ENCODE data around the gene MAD2L1.

Gene MAD2L1

DNA sequence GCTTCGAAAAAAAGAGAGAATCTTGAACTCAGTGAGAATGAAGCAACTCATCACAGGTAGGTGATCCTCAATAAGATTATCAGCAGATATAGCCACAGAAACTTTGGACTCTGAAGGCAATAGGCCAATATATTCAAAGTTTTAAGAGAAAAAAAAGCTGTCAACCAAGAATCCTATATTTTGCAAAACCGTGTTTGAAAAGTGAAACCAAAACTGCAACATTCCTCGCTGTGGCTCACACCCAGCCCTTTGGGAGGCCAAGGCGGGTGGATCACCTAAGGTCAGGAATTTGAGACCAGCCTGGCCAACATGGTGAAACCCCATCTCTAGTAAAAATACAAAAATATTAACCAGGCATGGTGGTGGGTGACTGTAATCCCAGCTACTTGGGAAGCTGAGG lies 22.8 kb downstream of the MAD2L1 start:
- Mint-ChIP-seq H3K9me3 (ENCODE audit: low read depth) (peaks cover 5% of the 10 kb centered on the region), H3K27ac (no peak overlapping the region), H3K4me3 (no peak overlapping the region), H3K4me1 (ENCODE audit: low read depth) (no peaks in the 10 kb centered on the region), H3K36me3 (peaks cover 3% of the 10 kb centered on the region), H3K27me3 (no peaks in the 10 kb centered on the region)

GRCh38 chr4:120037411-120037810 lies 29.2 kb downstream of the MAD2L1 start:
- Mint-ChIP-seq H3K4me1 (ENCODE audit: low read depth) (no peaks in the 10 kb centered on the region), H3K4me3 (no peak overlapping the region), H3K36me3 (no peaks in the 10 kb centered on the region), H3K9me3 (ENCODE audit: low read depth) (no peaks in the 10 kb centered on the region), H3K27me3 (peaks cover 12% of the 10 kb centered on the region), H3K27ac (no peak overlapping the region)

DNA sequence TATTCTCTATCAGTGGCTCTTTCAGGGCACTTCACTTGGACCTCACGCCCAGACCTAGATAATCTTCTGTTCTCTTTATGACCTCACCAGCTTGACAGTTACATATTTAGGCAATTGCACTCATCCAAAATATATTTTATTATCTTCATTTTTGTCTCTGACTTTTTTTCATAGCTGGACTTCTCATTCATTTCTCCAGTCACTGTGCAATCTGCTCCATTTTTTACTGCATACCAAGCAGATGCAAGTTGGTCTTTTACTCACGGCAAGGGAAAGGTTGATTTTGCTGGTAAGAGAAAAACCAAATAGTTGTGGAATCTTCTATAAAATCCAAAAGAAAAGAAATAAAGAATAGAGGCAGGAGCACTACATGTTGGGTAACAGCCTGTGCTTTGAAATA lies 31.7 kb downstream of the MAD2L1 start:
- Mint-ChIP-seq H3K9me3 (ENCODE audit: low read depth) (no peaks in the 10 kb centered on the region), H3K27me3 (peaks cover 18% of the 10 kb centered on the region), H3K4me1 (ENCODE audit: low read depth) (no peaks in the 10 kb centered on the region), H3K36me3 (no peaks in the 10 kb centered on the region), H3K27ac (no peak overlapping the region), H3K4me3 (no peak overlapping the region)

DNA sequence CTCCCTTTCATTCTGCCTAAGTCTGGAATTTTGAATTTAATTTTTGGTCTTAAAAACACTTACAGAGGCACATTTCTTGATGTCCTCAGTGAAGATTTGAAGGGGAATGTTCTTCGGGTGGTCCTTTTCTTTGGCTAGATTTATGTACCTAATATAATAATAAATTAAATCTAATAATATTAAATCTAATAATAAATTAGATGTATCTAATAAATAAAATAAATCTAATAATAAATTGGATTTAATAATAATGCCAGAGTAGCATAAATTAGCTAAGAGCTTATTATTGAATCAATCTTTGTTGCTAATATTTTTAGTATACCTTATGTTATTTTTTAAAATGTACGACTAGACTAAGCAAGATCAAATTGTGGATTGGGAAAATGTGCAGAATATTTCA lies 39.8 kb downstream of the MAD2L1 start:
- Mint-ChIP-seq H3K4me3 (no peak overlapping the region), H3K9me3 (ENCODE audit: low read depth) (no peaks in the 10 kb centered on the region), H3K4me1 (ENCODE audit: low read depth) (no peaks in the 10 kb centered on the region), H3K27ac (no peak overlapping the region), H3K27me3 (peaks cover 10% of the 10 kb centered on the region), H3K36me3 (no peaks in the 10 kb centered on the region)

GRCh38 chr4:120025516-120025915 lies 41.1 kb downstream of the MAD2L1 start:
- H3K27ac Mint-ChIP-seq = no peak overlapping the region
- H3K36me3 Mint-ChIP-seq = no peaks in the 10 kb centered on the region
- H3K4me1 Mint-ChIP-seq (ENCODE audit: low read depth) = no peaks in the 10 kb centered on the region
- no peaks in the 10 kb centered on the region for H3K9me3 Mint-ChIP-seq (ENCODE audit: low read depth)
- H3K27me3 Mint-ChIP-seq = peaks cover 11% of the 10 kb centered on the region
- no peak overlapping the region for H3K4me3 Mint-ChIP-seq

GRCh38 chr4:120018786-120019185 lies 47.9 kb downstream of the MAD2L1 start:
- no peaks in the 10 kb centered on the region for H3K36me3 Mint-ChIP-seq
- H3K27me3 Mint-ChIP-seq = peaks cover 16% of the 10 kb centered on the region
- no peak overlapping the region for H3K4me3 Mint-ChIP-seq
- no peaks in the 10 kb centered on the region for H3K4me1 Mint-ChIP-seq (ENCODE audit: low read depth)
- H3K9me3 Mint-ChIP-seq (ENCODE audit: low read depth) = no peaks in the 10 kb centered on the region
- no peak overlapping the region for H3K27ac Mint-ChIP-seq

GRCh38 chr4:120017939-120018692 lies 48.5 kb downstream of the MAD2L1 start:
- Mint-ChIP-seq H3K27me3 (peaks cover 15% of the 10 kb centered on the region), H3K4me3 (no peak overlapping the region), H3K36me3 (no peaks in the 10 kb centered on the region), H3K4me1 (ENCODE audit: low read depth) (no peaks in the 10 kb centered on the region), H3K9me3 (ENCODE audit: low read depth) (no peaks in the 10 kb centered on the region), H3K27ac (no peak overlapping the region)

DNA sequence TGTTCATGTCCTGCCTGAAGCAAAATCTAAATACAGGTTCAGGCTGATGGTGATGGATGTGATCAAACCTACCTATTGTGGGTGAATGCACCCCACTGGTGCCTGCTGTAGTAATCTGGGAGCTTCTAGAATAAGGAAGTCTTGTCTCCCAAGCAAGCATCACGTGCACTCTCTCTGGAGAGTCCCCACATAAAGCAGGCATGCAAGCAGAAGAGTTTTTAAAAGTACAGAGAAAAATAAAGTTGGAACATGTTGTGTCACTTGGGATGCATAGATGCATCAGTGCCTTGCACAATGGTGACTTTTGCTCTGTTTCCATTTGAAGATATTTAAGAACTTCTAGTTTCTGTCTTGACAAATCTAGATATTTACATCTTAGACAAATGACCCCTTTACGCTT lies 54.9 kb downstream of the MAD2L1 start:
- no peaks in the 10 kb centered on the region for H3K36me3 Mint-ChIP-seq
- H3K27me3 Mint-ChIP-seq = peaks cover 6% of the 10 kb centered on the region
- H3K9me3 Mint-ChIP-seq (ENCODE audit: low read depth) = no peaks in the 10 kb centered on the region
- no peak overlapping the region for H3K4me3 Mint-ChIP-seq
- no peaks in the 10 kb centered on the region for H3K4me1 Mint-ChIP-seq (ENCODE audit: low read depth)
- no peak overlapping the region for H3K27ac Mint-ChIP-seq

GRCh38 chr4:120010646-120011045 lies 56.0 kb downstream of the MAD2L1 start:
- H3K27me3 Mint-ChIP-seq = peaks cover 6% of the 10 kb centered on the region
- no peaks in the 10 kb centered on the region for H3K9me3 Mint-ChIP-seq (ENCODE audit: low read depth)
- no peaks in the 10 kb centered on the region for H3K4me1 Mint-ChIP-seq (ENCODE audit: low read depth)
- no peaks in the 10 kb centered on the region for H3K36me3 Mint-ChIP-seq
- no peak overlapping the region for H3K4me3 Mint-ChIP-seq
- H3K27ac Mint-ChIP-seq = no peak overlapping the region

DNA sequence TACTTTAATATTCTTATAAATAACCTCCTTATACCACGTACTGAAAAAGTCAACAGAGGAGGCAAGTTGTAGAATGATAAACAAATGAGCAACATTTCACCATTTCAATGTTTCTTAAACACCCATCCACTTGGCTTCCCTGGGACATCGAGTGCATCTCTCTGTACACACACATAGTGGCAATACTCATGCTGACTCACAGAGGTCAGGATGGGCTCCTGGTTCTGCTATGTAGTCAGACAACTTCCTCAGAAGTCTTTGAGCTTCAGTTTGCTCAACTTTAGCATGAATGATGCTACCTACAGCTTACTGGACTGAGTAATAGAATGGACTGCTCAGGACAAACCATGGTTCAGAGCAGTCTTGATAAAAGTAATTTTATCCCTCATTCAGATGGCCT lies 56.9 kb downstream of the MAD2L1 start:
- no peaks in the 10 kb centered on the region for H3K36me3 Mint-ChIP-seq
- H3K4me3 Mint-ChIP-seq = no peak overlapping the region
- H3K27ac Mint-ChIP-seq = no peak overlapping the region
- H3K9me3 Mint-ChIP-seq (ENCODE audit: low read depth) = no peaks in the 10 kb centered on the region
- peaks cover 4% of the 10 kb centered on the region for H3K27me3 Mint-ChIP-seq
- H3K4me1 Mint-ChIP-seq (ENCODE audit: low read depth) = no peaks in the 10 kb centered on the region

- Mint-ChIP-seq H3K4me3 (no peak overlapping the region), H3K36me3 (no peaks in the 10 kb centered on the region), H3K4me1 (ENCODE audit: low read depth) (no peaks in the 10 kb centered on the region), H3K9me3 (ENCODE audit: low read depth) (no peaks in the 10 kb centered on the region), H3K27ac (no peak overlapping the region), H3K27me3 (peaks cover 3% of the 10 kb centered on the region)
These were observed 57.7 kb downstream of the MAD2L1 start for GRCh38 chr4:120008957-120009356.

DNA sequence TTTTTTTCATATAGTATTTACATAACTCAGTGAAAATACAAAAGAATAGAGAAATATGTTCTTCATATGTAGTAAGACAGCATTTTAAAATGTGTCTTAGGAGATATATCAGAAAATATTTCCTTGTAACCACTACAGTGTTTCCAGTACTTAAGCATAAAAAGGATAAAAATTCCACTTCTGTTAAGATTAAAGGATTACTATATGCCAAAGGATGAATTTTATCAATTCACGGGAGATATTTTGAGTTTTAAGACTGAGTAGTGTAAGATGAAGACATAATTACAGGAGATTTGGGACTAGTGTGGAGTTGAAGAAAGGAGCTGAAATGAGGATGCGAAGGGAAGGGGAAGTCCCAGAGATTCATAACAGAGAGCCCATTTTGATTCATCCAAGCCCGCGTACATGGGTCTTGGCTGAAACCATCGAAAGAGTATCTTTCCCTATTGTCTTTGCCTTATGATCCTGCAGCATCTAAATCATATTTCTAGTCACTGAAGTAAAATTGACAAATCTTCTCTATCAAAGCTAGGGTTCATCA lies 58.7 kb downstream of the MAD2L1 start:
- H3K4me3 Mint-ChIP-seq = no peak overlapping the region
- no peaks in the 10 kb centered on the region for H3K9me3 Mint-ChIP-seq (ENCODE audit: low read depth)
- H3K4me1 Mint-ChIP-seq (ENCODE audit: low read depth) = no peaks in the 10 kb centered on the region
- H3K27me3 Mint-ChIP-seq = peaks cover 3% of the 10 kb centered on the region
- H3K36me3 Mint-ChIP-seq = no peaks in the 10 kb centered on the region
- no peak overlapping the region for H3K27ac Mint-ChIP-seq

DNA sequence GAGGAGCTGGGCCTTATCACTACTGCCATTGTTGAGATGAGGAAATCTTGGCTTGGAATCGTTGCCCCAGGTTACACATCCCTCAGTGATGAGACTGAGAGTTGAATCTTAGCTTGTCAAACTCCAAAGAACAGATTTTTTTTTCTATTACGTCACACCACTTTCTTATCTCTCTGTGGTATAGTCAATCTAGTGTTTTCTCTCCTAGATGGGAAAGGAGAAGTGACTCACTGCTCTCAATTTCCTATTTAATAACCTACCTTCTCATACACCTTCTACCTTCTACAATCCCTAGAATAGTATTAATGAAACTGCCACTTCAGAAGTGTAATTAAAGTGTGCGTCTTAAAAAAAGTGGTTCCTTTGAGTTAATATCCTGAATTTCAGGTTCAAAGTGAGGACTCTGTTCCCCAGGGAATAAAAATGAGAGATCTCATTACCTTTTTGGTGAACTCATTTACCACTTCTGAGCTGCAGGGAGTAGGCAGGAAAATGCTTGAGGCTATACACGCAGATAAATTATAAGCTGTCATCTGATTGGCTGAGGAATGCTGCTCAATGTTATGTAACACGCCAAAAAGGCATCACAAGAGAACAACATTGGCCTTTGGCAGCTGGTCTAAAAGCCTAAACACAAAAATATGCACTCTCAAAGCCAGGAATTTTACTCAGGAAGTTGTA lies 59.3 kb downstream of the MAD2L1 start:
- H3K9me3 Mint-ChIP-seq (ENCODE audit: low read depth) = no peaks in the 10 kb centered on the region
- H3K36me3 Mint-ChIP-seq = no peaks in the 10 kb centered on the region
- no peaks in the 10 kb centered on the region for H3K4me1 Mint-ChIP-seq (ENCODE audit: low read depth)
- no peak overlapping the region for H3K4me3 Mint-ChIP-seq
- peaks cover 3% of the 10 kb centered on the region for H3K27me3 Mint-ChIP-seq
- H3K27ac Mint-ChIP-seq = no peak overlapping the region
